ENCODE measurements around the gene PGS1. TPM values are rescaled to one million over a fixed set of nuclear protein-coding genes. Genes with fewer than 3 reads are reported as not detected.

Gene PGS1
- total RNA-seq, 1 donor from 2014 or later, result 59.3 TPM

DNA sequence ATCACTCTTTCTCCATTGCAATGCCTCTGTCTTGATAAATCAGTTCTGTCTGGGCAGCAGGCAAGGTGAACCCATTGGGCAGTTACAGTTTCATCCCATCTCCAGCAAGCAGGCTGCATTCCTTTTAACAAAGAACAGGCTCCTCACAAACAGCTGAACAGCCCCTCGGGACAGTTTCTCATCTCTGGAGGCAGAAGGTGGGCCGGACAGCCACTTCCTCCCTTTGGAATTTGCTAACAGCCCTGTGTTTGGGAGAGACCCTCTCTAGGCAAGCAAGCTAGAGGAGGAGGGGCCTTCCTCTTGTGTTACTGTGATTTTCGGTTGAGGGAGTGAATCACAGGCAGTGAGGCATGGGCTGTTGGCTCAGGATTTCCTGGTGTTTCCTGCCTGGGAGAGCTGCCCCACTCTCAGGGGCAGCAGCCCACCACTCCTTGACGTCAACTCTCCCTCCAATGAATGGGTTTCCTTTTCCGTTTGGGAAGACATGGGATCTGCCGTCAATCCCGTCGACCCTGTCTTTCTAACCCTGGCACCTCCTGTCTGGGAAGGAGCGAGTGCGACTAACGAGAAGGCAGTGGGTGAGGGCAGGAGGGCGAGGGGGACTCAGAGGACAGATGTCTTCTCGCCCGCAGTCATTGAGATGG, 3.7 kb upstream of the PGS1 start:
- Mint-ChIP-seq H3K4me3 (ENCODE audit: low read depth) (no peak overlapping the region), H3K27me3 (ENCODE audit: low read depth) (no peaks in the 10 kb centered on the region), H3K27ac (no peak overlapping the region), H3K36me3 (ENCODE audit: low read depth) (peaks cover 6% of the 10 kb centered on the region), H3K9me3 (no peaks in the 10 kb centered on the region), H3K4me1 (ENCODE audit: low read depth) (peaks cover 11% of the 10 kb centered on the region)
- DNase-seq (ENCODE audit: low spot score), result no peak
- intact Hi-C loops (cut with micrococcal nuclease), result no loop called here

GRCh38 chr17:78375401-78376151, 2.9 kb upstream of the PGS1 start:
- intact Hi-C loops (cut with micrococcal nuclease), result no loop called here
- H3K27ac Mint-ChIP-seq, result no peak overlapping the region
- DNase-seq (ENCODE audit: low spot score), result no peak
- H3K27me3 Mint-ChIP-seq (ENCODE audit: low read depth), result no peaks in the 10 kb centered on the region
- no peaks in the 10 kb centered on the region for H3K9me3 Mint-ChIP-seq
- no peak overlapping the region for H3K4me3 Mint-ChIP-seq (ENCODE audit: low read depth)
- peaks cover 12% of the 10 kb centered on the region for H3K36me3 Mint-ChIP-seq (ENCODE audit: low read depth)
- peaks cover 17% of the 10 kb centered on the region for H3K4me1 Mint-ChIP-seq (ENCODE audit: low read depth)

- Mint-ChIP-seq H3K27me3 (ENCODE audit: low read depth) (no peaks in the 10 kb centered on the region), H3K4me1 (ENCODE audit: low read depth) (peaks cover 19% of the 10 kb centered on the region), H3K9me3 (no peaks in the 10 kb centered on the region), H3K36me3 (ENCODE audit: low read depth) (peaks cover 16% of the 10 kb centered on the region), H3K4me3 (ENCODE audit: low read depth) (no peak overlapping the region), H3K27ac (no peak overlapping the region)
- intact Hi-C loops (cut with micrococcal nuclease), result no loop called here
- DNase-seq (ENCODE audit: low spot score), result no peak
Measured at GRCh38 chr17:78376161-78376560, 2.3 kb upstream of the PGS1 start.

DNA sequence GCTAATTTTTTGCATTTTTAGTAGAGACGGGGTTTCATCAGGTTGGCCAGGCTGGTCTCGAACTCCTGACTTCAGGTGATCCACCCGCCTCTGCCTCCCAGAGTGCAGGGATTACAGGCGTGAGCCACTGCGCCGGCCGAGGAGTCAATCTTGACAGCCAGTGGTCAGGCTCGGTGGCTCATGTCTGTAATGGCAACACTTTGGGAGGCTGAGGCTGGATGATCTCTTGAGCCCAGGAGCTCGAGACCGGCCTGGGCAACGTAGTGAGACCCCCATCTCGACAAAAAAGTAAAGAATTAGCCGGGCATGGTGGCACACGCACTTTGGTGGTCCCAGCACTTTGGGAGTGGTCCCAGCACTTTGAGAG, 608 bp upstream of the PGS1 start:
- Mint-ChIP-seq H3K4me1 (ENCODE audit: low read depth) (peaks cover 31% of the 10 kb centered on the region), H3K27ac (peak overlapping the region; percentile 26), H3K9me3 (no peaks in the 10 kb centered on the region), H3K4me3 (ENCODE audit: low read depth) (peak overlapping the region; percentile 99), H3K27me3 (ENCODE audit: low read depth) (no peaks in the 10 kb centered on the region), H3K36me3 (ENCODE audit: low read depth) (peaks cover 28% of the 10 kb centered on the region)
- intact Hi-C loops (cut with micrococcal nuclease), result loop anchor here (1.0 kb wide), 1 partner anchor 18 kb away; the partner anchor contains the start of gene SOCS3
- no peak for DNase-seq (ENCODE audit: low spot score)

- no peaks in the 10 kb centered on the region for H3K9me3 Mint-ChIP-seq
- peak overlapping the region; percentile 99 for H3K4me3 Mint-ChIP-seq (ENCODE audit: low read depth)
- peaks cover 37% of the 10 kb centered on the region for H3K36me3 Mint-ChIP-seq (ENCODE audit: low read depth)
- no peak for DNase-seq (ENCODE audit: low spot score)
- H3K4me1 Mint-ChIP-seq (ENCODE audit: low read depth), result peaks cover 44% of the 10 kb centered on the region
- peak overlapping the region; percentile 94 for H3K27ac Mint-ChIP-seq
- intact Hi-C loops (cut with micrococcal nuclease), result no loop called here
- H3K27me3 Mint-ChIP-seq (ENCODE audit: low read depth), result no peaks in the 10 kb centered on the region
Measured at GRCh38 chr17:78379131-78379491, 662 bp downstream of the PGS1 start.

DNA sequence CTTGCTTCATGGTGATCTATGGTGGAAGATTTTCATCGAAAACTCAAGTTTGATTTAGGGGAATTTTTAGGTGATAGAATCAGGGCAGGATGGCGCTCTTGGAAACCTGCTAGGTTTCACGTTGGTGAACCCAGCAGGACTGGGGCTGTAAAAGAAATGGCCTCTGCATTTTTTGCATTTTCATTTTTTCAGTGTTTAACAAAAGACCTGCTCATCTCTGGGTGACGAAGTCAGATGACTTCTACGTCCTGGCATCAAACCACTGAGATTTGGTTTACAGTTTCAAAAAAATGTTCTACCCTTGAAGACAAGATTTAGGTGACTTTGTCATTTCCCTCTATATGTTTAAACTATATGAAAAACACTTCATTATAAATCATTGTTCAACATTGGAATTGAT, 1.9 kb downstream of the PGS1 start:
- Mint-ChIP-seq H3K27me3 (ENCODE audit: low read depth) (no peaks in the 10 kb centered on the region), H3K4me1 (ENCODE audit: low read depth) (peaks cover 52% of the 10 kb centered on the region), H3K9me3 (no peaks in the 10 kb centered on the region), H3K27ac (peak overlapping the region; percentile 83), H3K36me3 (ENCODE audit: low read depth) (peaks cover 43% of the 10 kb centered on the region), H3K4me3 (ENCODE audit: low read depth) (peak overlapping the region; percentile 99)
- intact Hi-C loops (cut with micrococcal nuclease), result loop anchor here (5.0 kb wide), 1 partner anchor 437 kb away; no protein-coding TSS in a partner anchor
- no peak for DNase-seq (ENCODE audit: low spot score)

DNA sequence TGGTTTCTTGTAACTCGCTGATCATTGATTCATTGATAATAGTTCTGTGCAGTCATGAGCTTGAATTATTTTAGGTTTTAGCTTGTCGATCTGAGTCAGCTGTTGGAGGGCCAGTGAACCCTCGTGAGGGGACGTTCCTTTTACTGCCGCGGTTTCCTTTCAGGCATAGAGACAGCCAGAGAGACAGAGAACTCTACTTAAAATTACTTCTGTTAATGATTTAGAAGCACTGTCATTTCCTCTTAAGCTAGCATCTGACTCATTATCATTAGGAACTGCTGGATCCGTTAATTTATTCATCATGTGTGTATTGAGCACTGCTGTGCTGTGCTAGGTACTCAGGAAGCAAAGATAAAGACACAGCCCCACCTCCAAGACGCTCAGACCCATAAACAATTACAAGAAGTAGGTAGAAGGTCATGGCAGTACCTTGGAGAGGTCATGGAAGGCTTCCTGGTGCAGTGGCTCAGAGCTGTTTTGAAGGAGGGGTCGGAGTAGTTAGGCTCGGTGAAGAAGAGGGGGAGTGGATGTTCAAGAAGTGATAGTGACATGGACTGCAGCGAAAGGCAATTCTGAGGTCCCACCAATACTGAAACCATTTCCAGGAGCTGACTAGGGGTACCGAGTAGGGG, 3.3 kb downstream of the PGS1 start:
- Mint-ChIP-seq H3K27me3 (ENCODE audit: low read depth) (no peaks in the 10 kb centered on the region), H3K9me3 (no peaks in the 10 kb centered on the region), H3K4me3 (ENCODE audit: low read depth) (peak overlapping the region; percentile 99), H3K4me1 (ENCODE audit: low read depth) (peaks cover 62% of the 10 kb centered on the region), H3K36me3 (ENCODE audit: low read depth) (peaks cover 45% of the 10 kb centered on the region), H3K27ac (peak overlapping the region; percentile 91)
- intact Hi-C loops (cut with micrococcal nuclease), result loop anchor here (5.0 kb wide), 1 partner anchor 436 kb away; no protein-coding TSS in a partner anchor
- DNase-seq (ENCODE audit: low spot score), result peak; percentile 35

GRCh38 chr17:78383725-78384471, 5.4 kb downstream of the PGS1 start:
- intact Hi-C loops (cut with micrococcal nuclease), result loop anchor here (5.0 kb wide), 1 partner anchor 433 kb away; no protein-coding TSS in a partner anchor
- DNase-seq (ENCODE audit: low spot score), result peak; percentile 38
- H3K27ac Mint-ChIP-seq, result peak overlapping the region; percentile 96

GRCh38 chr17:78384479-78385175, 6.2 kb downstream of the PGS1 start:
- Mint-ChIP-seq H3K4me3 (ENCODE audit: low read depth) (peak overlapping the region; percentile 69), H3K36me3 (ENCODE audit: low read depth) (peaks cover 50% of the 10 kb centered on the region), H3K27ac (peak overlapping the region; percentile 96), H3K9me3 (no peaks in the 10 kb centered on the region), H3K27me3 (ENCODE audit: low read depth) (no peaks in the 10 kb centered on the region), H3K4me1 (ENCODE audit: low read depth) (peaks cover 70% of the 10 kb centered on the region)
- DNase-seq (ENCODE audit: low spot score), result no peak
- intact Hi-C loops (cut with micrococcal nuclease), result loop anchor here (5.0 kb wide), 1 partner anchor 433 kb away; no protein-coding TSS in a partner anchor

More at GRCh38 chr17:78383725-78384471, 5.4 kb downstream of the PGS1 start:
- Mint-ChIP-seq H3K4me3 (ENCODE audit: low read depth) (peak overlapping the region; percentile 69), H3K27me3 (ENCODE audit: low read depth) (no peaks in the 10 kb centered on the region), H3K9me3 (no peaks in the 10 kb centered on the region), H3K4me1 (ENCODE audit: low read depth) (peaks cover 73% of the 10 kb centered on the region), H3K36me3 (ENCODE audit: low read depth) (peaks cover 54% of the 10 kb centered on the region)

DNA sequence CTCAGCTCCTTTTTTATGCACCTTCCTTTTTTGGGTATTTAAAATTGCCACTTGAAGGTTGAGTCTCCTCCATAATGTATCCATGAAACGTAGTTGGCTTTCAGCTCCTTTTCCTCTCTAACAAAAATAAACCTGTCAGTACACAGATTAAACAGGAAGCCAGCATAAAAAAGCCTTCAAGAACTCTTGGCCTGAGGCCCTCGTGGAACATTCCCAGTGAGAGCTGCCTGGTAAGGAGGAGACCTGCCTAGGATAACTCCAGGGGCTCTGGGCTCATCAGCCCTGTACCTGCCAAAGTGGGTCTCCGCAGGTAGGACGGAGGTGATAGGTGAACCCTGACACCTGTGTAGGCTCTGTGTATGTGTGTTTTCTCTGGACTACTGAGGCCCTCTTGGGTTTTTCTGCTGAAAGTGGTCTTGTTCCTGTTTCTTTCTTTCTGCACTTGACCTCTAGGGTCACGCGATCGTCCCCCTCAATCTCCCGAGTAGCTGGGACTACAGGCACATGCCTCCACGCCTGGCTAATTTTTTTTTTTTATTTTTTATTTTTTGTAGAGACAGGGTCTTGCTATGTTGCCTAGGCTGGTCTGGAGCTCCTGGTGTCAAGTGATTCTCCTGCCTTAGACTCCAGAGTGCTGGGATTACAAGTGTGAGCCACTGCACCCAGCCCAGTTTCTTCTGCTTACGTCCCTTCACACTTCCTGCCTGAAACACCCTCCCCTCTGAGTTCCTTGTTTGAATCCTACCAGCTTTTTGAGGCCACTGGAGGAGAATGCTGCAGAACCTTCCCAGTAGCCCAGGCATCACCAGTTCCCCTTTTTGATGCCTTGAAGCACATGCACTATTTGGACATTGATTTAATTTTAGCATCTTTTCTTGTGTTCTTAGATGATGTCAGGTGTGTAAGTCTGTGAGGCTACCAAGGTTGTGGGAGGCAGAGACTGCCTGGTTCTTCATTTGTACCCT, 9.8 kb downstream of the PGS1 start:
- DNase-seq (ENCODE audit: low spot score), result no peak
- Mint-ChIP-seq H3K4me1 (ENCODE audit: low read depth) (peaks cover 58% of the 10 kb centered on the region), H3K27ac (peak overlapping the region; percentile 93), H3K27me3 (ENCODE audit: low read depth) (no peaks in the 10 kb centered on the region), H3K9me3 (no peaks in the 10 kb centered on the region), H3K4me3 (ENCODE audit: low read depth) (peak overlapping the region; percentile 49), H3K36me3 (ENCODE audit: low read depth) (peaks cover 40% of the 10 kb centered on the region)
- intact Hi-C loops (cut with micrococcal nuclease), result no loop called here

DNA sequence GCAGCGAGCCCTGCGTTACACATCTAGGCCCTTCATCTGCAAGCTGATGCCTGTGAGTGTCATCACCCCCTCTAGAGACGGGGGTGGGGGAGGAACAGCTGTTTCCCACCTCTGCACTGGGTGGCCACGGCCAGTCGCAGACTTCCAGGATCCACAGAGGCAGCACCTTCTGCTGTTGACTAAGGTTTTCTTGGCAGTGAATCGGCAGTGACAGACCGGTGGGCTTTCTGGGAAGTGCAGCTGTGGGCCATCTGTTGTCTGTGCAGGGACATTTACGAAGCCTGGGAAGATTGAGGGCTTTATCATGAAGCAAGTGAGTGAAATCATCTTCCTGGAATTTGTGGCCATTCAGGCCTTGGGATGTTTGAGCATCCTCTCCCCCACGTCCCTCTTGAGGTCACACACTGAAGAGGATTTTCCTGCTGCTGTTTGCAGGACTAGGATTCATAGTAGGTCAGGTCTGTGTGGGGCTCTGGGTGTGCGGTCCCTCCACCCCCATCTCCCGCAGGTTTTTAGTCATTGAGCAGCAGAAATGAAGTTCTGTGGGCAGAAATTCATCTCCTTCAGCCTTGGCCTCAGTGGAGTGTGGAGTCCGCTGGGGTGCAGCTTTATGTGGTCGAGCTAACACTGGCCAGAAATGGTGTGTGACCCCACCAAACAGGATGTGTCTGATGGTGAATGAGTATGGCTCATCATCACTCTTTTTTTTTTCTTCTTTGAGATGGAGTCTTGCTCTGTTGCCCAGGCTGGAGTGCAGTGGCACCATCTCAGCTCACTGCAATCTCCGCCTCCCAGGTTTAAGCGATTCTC, 12.0 kb downstream of the PGS1 start:
- Mint-ChIP-seq H3K27me3 (ENCODE audit: low read depth) (no peaks in the 10 kb centered on the region), H3K36me3 (ENCODE audit: low read depth) (peaks cover 40% of the 10 kb centered on the region), H3K4me3 (ENCODE audit: low read depth) (no peak overlapping the region), H3K4me1 (ENCODE audit: low read depth) (peaks cover 45% of the 10 kb centered on the region), H3K9me3 (no peaks in the 10 kb centered on the region), H3K27ac (peak overlapping the region; percentile 53)
- no peak for DNase-seq (ENCODE audit: low spot score)
- intact Hi-C loops (cut with micrococcal nuclease), result no loop called here

Measured in activated T-helper 2 cell treated with anti-CD3 and anti-CD28 coated beads, Interferon-gamma antibody, Interleukin-2, Interleukin-4, amounts not matched to agents 10 μg/mL and 5 μg/mL and 100 μg/mL, durations not matched to agents 14 hours and 24 hours and 36 hours (primary cell).